Measurements from ENCODE around the gene XYLT1.

- TF ChIP-seq EZH2 (IDR thresholded peaks at IDR 0.05; ENCODE audit: borderline replicate concordance, insufficient read depth, low read length, poor library complexity, severe bottlenecking) (no peak), CTCF (IDR thresholded peaks at IDR 0.05; ENCODE audit: poor library complexity, severe bottlenecking) (no peak), REST (IDR thresholded peaks at IDR 0.05; ENCODE audit: borderline replicate concordance) (no peak), SMC3 (conservative IDR thresholded peaks at IDR 0.05; ENCODE audit: poor library complexity) (no peak)
Measured at GRCh38 chr16:17501321-17501720, 30.6 kb upstream of the XYLT1 start.
